Keratinocyte (primary cell): Measurements from ENCODE around the gene ZNF805. TPM values are rescaled to one million over a fixed set of nuclear protein-coding genes. Genes with fewer than 3 reads are reported as not detected.

Source experiments
- DNase-seq: peaks from one replicate; pipeline ENCODE4 v3.0.0-alpha.2; 2011; ENCODE audit warnings: low read depth, missing footprints, low spot score
- FAIRE-seq: peaks from 2 replicates; lab custom pipeline; 2011; peaks lifted over from hg19 to GRCh38; lab: Jason Lieb, UNC
- H2AFZ ChIP-seq: 2 replicates; pipeline ENCODE4 v1.6.0; 2012; ENCODE audit warnings: low read length, control low read depth, inconsistent platforms; ENCODE audit not compliant: control insufficient read depth
- H3K27ac ChIP-seq: 2 replicates; pipeline ENCODE4 v1.5.1; 2011; ENCODE audit warnings: low read length; ENCODE audit not compliant: control insufficient read depth, insufficient read depth
- H3K27me3 ChIP-seq: 3 replicates; pipeline ENCODE4 v1.6.0; 2011; ENCODE audit warnings: low read length; ENCODE audit not compliant: control insufficient read depth, insufficient read depth; ENCODE audit errors: extremely low read depth
- H3K36me3 ChIP-seq, 2 experiments: 2 replicates in 1 of 2; 3 replicates in 1 of 2; pipeline ENCODE4 v1.5.1; 2011; ENCODE audit warnings: low read length in 2 of 2, mild to moderate bottlenecking in 1 of 2; ENCODE audit not compliant: control insufficient read depth in 2 of 2, insufficient read depth in 2 of 2; ENCODE audit errors: extremely low read depth in 1 of 2
- H3K4me1 ChIP-seq: 3 replicates; pipeline ENCODE4 v1.5.1; 2011; ENCODE audit warnings: low read length; ENCODE audit not compliant: control insufficient read depth, insufficient read depth; ENCODE audit errors: extremely low read depth
- H3K4me2 ChIP-seq: 3 replicates; pipeline ENCODE4 v1.6.0; 2011; ENCODE audit warnings: low read depth, low read length; ENCODE audit not compliant: control insufficient read depth, insufficient read depth; ENCODE audit errors: extremely low read depth
- H3K4me3 ChIP-seq, 3 experiments: fragments of 200-600 bp in 1 of 3; sonication (generic) in 1 of 3; 2 replicates in 2 of 3; 3 replicates in 1 of 3; pipeline ENCODE4 v1.5.1; 2011 to 2016; ENCODE audit warnings: low read length in 3 of 3, mild to moderate bottlenecking in 3 of 3, control low read depth in 2 of 3, inconsistent platforms in 1 of 3, low read depth in 1 of 3, mixed read lengths in 1 of 3, mixed run types in 1 of 3, moderate library complexity in 1 of 3; ENCODE audit not compliant: control insufficient read depth in 2 of 3, insufficient read depth in 2 of 3; ENCODE audit errors: extremely low read depth in 1 of 3
- H3K79me2 ChIP-seq: 2 replicates; pipeline ENCODE4 v1.6.0; 2012; ENCODE audit warnings: low read length; ENCODE audit not compliant: control insufficient read depth, insufficient read depth
- H3K9ac ChIP-seq: 3 replicates; pipeline ENCODE4 v1.6.0; 2011; ENCODE audit warnings: low read length; ENCODE audit not compliant: control insufficient read depth, insufficient read depth; ENCODE audit errors: extremely low read depth
- H3K9me1 ChIP-seq: 3 replicates; pipeline ENCODE4 v1.6.0; 2011; ENCODE audit warnings: low read length; ENCODE audit not compliant: control insufficient read depth, insufficient read depth; ENCODE audit errors: extremely low read depth
- H3K9me3 ChIP-seq: 2 replicates; pipeline ENCODE4 v1.5.1; 2012; ENCODE audit warnings: low read depth, low read length; ENCODE audit not compliant: control insufficient read depth
- H4K20me1 ChIP-seq: 3 replicates; pipeline ENCODE4 v1.6.0; 2011; ENCODE audit warnings: low read length; ENCODE audit not compliant: control insufficient read depth, insufficient read depth; ENCODE audit errors: extremely low read depth
- EZH2 ChIP-seq: IDR thresholded peaks from one replicate; pipeline ENCODE4 v1.6.1; 2012; ENCODE audit warnings: inconsistent platforms, mild to moderate bottlenecking, low read length, moderate library complexity
- dilution Hi-C: fragments of 300-500 bp; cut with MboI; formaldehyde crosslinking; loops from one replicate; pipeline ENCODE4 v1.7.0; 2020; ENCODE audit warnings: low sequenced_read_pairs; ENCODE audit not compliant: extremely low pct_ligation_motif_present
- polyA plus RNA-seq, 5 experiments: library from polyadenylated mRNA; depleted of rRNA in 3 of 5; stranded (reverse) in 3 of 5; stranded (forward) in 1 of 5; unstranded in 1 of 5; fragments of >200 nt; gene quantifications; 1 replicate in 1 of 5; 2 replicates in 3 of 5; 3 replicates in 1 of 5; pipeline versions ENCODE4 v1.2.1 to v1.2.3, GENCODE V29; 2011 to 2012; ENCODE audit warnings: missing spikeins in 2 of 5, low read depth in 1 of 5, low replicate concordance in 1 of 5
- TF ChIP-seq, protein P1 (sequence below), 3 experiments: IDR thresholded peaks in 1 of 3; conservative IDR thresholded peaks in 1 of 3; optimal IDR thresholded peaks in 1 of 3; 2 replicates in 2 of 3; 3 replicates in 1 of 3; pipeline versions ENCODE3 to v1.5.1; 2011; ENCODE audit warnings: low read length in 3 of 3, mild to moderate bottlenecking in 3 of 3, moderate library complexity in 2 of 3, control low read depth in 1 of 3, inconsistent platforms in 1 of 3; ENCODE audit not compliant: insufficient read depth in 2 of 3; ENCODE audit errors: extremely low read depth in 1 of 3

ZNF805 gene
- polyA plus RNA-seq, 1 donor (not counting 4 experiments of a cell fraction or from before 2014, with no cell fraction given) = 3.2 TPM

DNA sequence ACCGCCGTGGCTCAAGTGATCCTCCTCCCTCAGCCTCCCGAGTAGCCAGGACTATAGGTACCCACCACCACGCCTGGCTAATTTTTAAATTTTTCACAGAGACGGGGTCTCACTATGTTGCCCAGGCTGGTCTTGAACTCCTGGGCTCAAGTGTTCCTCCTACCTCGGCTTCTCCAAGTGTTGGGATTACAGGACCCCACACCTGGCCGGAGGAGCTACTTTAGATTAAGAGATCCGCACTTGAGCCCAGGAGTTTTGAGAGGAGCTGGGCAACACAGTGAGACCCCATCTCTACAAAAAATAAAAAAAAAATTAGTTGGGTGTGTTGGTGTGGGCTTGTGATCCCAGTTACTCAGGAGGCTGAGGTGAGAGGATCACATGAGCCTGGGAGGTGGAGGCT, 30.8 kb downstream of the ZNF805 start:
- dilution Hi-C loops = no loop called here
- Histone ChIP-seq H3K36me3 (peaks cover 0 to 1% of the 10 kb centered on the region in 2 experiments), H4K20me1 (no peaks in the 10 kb centered on the region), H3K4me3 (no peak overlapping the region), H3K27ac (no peak overlapping the region), H2AFZ (no peak overlapping the region), H3K9ac (no peak overlapping the region), H3K4me2 (no peak overlapping the region), H3K27me3 (no peaks in the 10 kb centered on the region), H3K79me2 (no peaks in the 10 kb centered on the region), H3K9me3 (no peaks in the 10 kb centered on the region), H3K9me1 (no peaks in the 10 kb centered on the region), H3K4me1 (peaks cover 11% of the 10 kb centered on the region)
- DNase-seq (no peak), FAIRE-seq (no peak)
- TF ChIP-seq, protein P1, sequence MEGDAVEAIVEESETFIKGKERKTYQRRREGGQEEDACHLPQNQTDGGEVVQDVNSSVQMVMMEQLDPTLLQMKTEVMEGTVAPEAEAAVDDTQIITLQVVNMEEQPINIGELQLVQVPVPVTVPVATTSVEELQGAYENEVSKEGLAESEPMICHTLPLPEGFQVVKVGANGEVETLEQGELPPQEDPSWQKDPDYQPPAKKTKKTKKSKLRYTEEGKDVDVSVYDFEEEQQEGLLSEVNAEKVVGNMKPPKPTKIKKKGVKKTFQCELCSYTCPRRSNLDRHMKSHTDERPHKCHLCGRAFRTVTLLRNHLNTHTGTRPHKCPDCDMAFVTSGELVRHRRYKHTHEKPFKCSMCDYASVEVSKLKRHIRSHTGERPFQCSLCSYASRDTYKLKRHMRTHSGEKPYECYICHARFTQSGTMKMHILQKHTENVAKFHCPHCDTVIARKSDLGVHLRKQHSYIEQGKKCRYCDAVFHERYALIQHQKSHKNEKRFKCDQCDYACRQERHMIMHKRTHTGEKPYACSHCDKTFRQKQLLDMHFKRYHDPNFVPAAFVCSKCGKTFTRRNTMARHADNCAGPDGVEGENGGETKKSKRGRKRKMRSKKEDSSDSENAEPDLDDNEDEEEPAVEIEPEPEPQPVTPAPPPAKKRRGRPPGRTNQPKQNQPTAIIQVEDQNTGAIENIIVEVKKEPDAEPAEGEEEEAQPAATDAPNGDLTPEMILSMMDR (optimal IDR thresholded peaks at IDR 0.05 in 1 of 3, IDR thresholded peaks at IDR 0.05 in 1 of 3, conservative IDR thresholded peaks at IDR 0.05 in 1 of 3; ENCODE audit: extremely low read depth in 1 of 3, insufficient read depth in 2 of 3, low read length in 3 of 3) = no peak
- TF ChIP-seq EZH2 = no peak

GRCh38 chr19:57273014-57273413, 32.6 kb downstream of the ZNF805 start:
- peaks cover 0 to 1% of the 10 kb centered on the region in 2 experiments for H3K36me3 ChIP-seq
- H3K9me1 ChIP-seq = no peaks in the 10 kb centered on the region
- H3K27me3 ChIP-seq = no peaks in the 10 kb centered on the region
- H4K20me1 ChIP-seq = no peaks in the 10 kb centered on the region
- H3K9ac ChIP-seq = no peak overlapping the region
- H3K4me3 ChIP-seq = no peak overlapping the region
- TF ChIP-seq EZH2 = no peak
- TF ChIP-seq, protein P1 (optimal IDR thresholded peaks at IDR 0.05 in 1 of 3, IDR thresholded peaks at IDR 0.05 in 1 of 3, conservative IDR thresholded peaks at IDR 0.05 in 1 of 3; ENCODE audit: extremely low read depth in 1 of 3, insufficient read depth in 2 of 3, low read length in 3 of 3) = no peak
- FAIRE-seq (no peak), DNase-seq (no peak)
- H3K9me3 ChIP-seq = no peaks in the 10 kb centered on the region
- no peak overlapping the region for H2AFZ ChIP-seq
- H3K79me2 ChIP-seq = no peaks in the 10 kb centered on the region
- dilution Hi-C loops = no loop called here
- H3K27ac ChIP-seq = no peak overlapping the region
- H3K4me2 ChIP-seq = no peak overlapping the region
- H3K4me1 ChIP-seq = peaks cover 11% of the 10 kb centered on the region
